ENCODE measurements around the gene AGBL1.

The AGBL1 gene

GRCh38 chr15:86894269-86894668 is 814.6 kb downstream of the AGBL1 start:
- no peak for DNase-seq (ENCODE audit: extremely low read depth in 1 of 2, low read depth in 1 of 2)

GRCh38 chr15:86903642-86904421 is 824.2 kb downstream of the AGBL1 start:
- DNase-seq (ENCODE audit: extremely low read depth in 1 of 2, low read depth in 1 of 2) = no peak

GRCh38 chr15:86905625-86906256 is 826.1 kb downstream of the AGBL1 start:
- DNase-seq (ENCODE audit: extremely low read depth in 1 of 2, low read depth in 1 of 2) = no peak

- no peak for DNase-seq (ENCODE audit: extremely low read depth in 1 of 2, low read depth in 1 of 2)
Measured at GRCh38 chr15:86906376-86906775, 826.7 kb downstream of the AGBL1 start.

- DNase-seq (ENCODE audit: extremely low read depth in 1 of 2, low read depth in 1 of 2) = no peak
Measured at GRCh38 chr15:86911022-86911421, 831.4 kb downstream of the AGBL1 start.

GRCh38 chr15:86912661-86913060 is 833.0 kb downstream of the AGBL1 start:
- no peak for DNase-seq (ENCODE audit: extremely low read depth in 1 of 2, low read depth in 1 of 2)

- no peak for DNase-seq (ENCODE audit: extremely low read depth in 1 of 2, low read depth in 1 of 2)
Measured at GRCh38 chr15:86915811-86916331, 836.2 kb downstream of the AGBL1 start.

GRCh38 chr15:86916671-86917360 is 837.1 kb downstream of the AGBL1 start:
- no peak for DNase-seq (ENCODE audit: extremely low read depth in 1 of 2, low read depth in 1 of 2)

- no peak for DNase-seq (ENCODE audit: extremely low read depth in 1 of 2, low read depth in 1 of 2)
Measured at GRCh38 chr15:86917361-86917671, 837.6 kb downstream of the AGBL1 start.

- no peak for DNase-seq (ENCODE audit: extremely low read depth in 1 of 2, low read depth in 1 of 2)
Measured at GRCh38 chr15:86919581-86919980, 839.9 kb downstream of the AGBL1 start.

GRCh38 chr15:86929461-86929860 is 849.8 kb downstream of the AGBL1 start:
- no peak for DNase-seq (ENCODE audit: extremely low read depth in 1 of 2, low read depth in 1 of 2)

- no peak for DNase-seq (ENCODE audit: extremely low read depth in 1 of 2, low read depth in 1 of 2)
Measured at GRCh38 chr15:86932456-86932855, 852.8 kb downstream of the AGBL1 start.

- no peak for DNase-seq (ENCODE audit: extremely low read depth in 1 of 2, low read depth in 1 of 2)
Measured at GRCh38 chr15:86935841-86936240, 856.2 kb downstream of the AGBL1 start.

- no peak for DNase-seq (ENCODE audit: extremely low read depth in 1 of 2, low read depth in 1 of 2)
Measured at GRCh38 chr15:86942285-86942684, 862.6 kb downstream of the AGBL1 start.

- no peak for DNase-seq (ENCODE audit: extremely low read depth in 1 of 2, low read depth in 1 of 2)
Measured at GRCh38 chr15:86948719-86949118, 869.0 kb downstream of the AGBL1 start.

- DNase-seq (ENCODE audit: extremely low read depth in 1 of 2, low read depth in 1 of 2) = no peak
Measured at GRCh38 chr15:86959254-86959653, 879.6 kb downstream of the AGBL1 start.

GRCh38 chr15:86961669-86962068 is 882.0 kb downstream of the AGBL1 start:
- DNase-seq (ENCODE audit: extremely low read depth in 1 of 2, low read depth in 1 of 2) = no peak

- no peak for DNase-seq (ENCODE audit: extremely low read depth in 1 of 2, low read depth in 1 of 2)
Measured at GRCh38 chr15:86964271-86964670, 884.6 kb downstream of the AGBL1 start.

- DNase-seq (ENCODE audit: extremely low read depth in 1 of 2, low read depth in 1 of 2) = no peak
Measured at GRCh38 chr15:86968244-86968643, 888.6 kb downstream of the AGBL1 start.

- no peak for DNase-seq (ENCODE audit: extremely low read depth in 1 of 2, low read depth in 1 of 2)
Measured at GRCh38 chr15:86969364-86969763, 889.7 kb downstream of the AGBL1 start.

- DNase-seq (ENCODE audit: extremely low read depth in 1 of 2, low read depth in 1 of 2) = no peak
Measured at GRCh38 chr15:86973284-86973844, 893.7 kb downstream of the AGBL1 start.

GRCh38 chr15:86988033-86988432 is 908.4 kb downstream of the AGBL1 start:
- DNase-seq (ENCODE audit: extremely low read depth in 1 of 2, low read depth in 1 of 2) = no peak
